HepG2 (cell line): ENCODE measurements around the gene CUL7. TPM values are rescaled to one million over a fixed set of nuclear protein-coding genes. Genes with fewer than 3 reads are reported as not detected.

Experiments
- HINFP ChIP-seq: sonication (generic); formaldehyde crosslinking; IDR thresholded peaks from 2 replicates; pipeline ENCODE4 v1.4.0; 2020; ENCODE audit warnings: low read depth, mild to moderate bottlenecking, missing genetic modification reagents
- HNRNPH1 ChIP-seq: fragments of 200-400 bp; formaldehyde crosslinking; optimal IDR thresholded peaks from 2 replicates; pipeline ENCODE3; 2017; ENCODE audit warnings: mild to moderate bottlenecking, low read depth, low read length
- ISX ChIP-seq: sonication (generic); formaldehyde crosslinking; conservative IDR thresholded peaks from 2 replicates; pipeline ENCODE4 v1.5.0; 2020; ENCODE audit warnings: missing genetic modification reagents
- JDP2 ChIP-seq: sonication (generic); formaldehyde crosslinking; IDR thresholded peaks from 2 replicates; pipeline ENCODE4 v1.8.1; 2022; ENCODE audit warnings: missing genetic modification reagents, borderline replicate concordance
- KAT8 ChIP-seq: IDR thresholded peaks from 2 replicates; pipeline ENCODE4 v1.6.1; 2016; ENCODE audit warnings: missing genetic modification reagents, missing compliant biosample characterization
- KLF15 ChIP-seq: sonication (generic); formaldehyde crosslinking; IDR thresholded peaks from 2 replicates; pipeline ENCODE4 v1.8.1; 2023; ENCODE audit warnings: borderline replicate concordance, mild to moderate bottlenecking, inconsistent platforms, missing genetic modification reagents, mixed read lengths
- MAX ChIP-seq: IDR thresholded peaks from 2 replicates; pipeline ENCODE4 v1.6.1; 2012; ENCODE audit warnings: inconsistent platforms
- MEIS2 ChIP-seq: sonication (generic); formaldehyde crosslinking; IDR thresholded peaks from 2 replicates; pipeline ENCODE4 v1.9.0; 2021; ENCODE audit warnings: mild to moderate bottlenecking, missing genetic modification reagents
- MTERF4 ChIP-seq: sonication (generic); formaldehyde crosslinking; IDR thresholded peaks from 2 replicates; pipeline ENCODE4 v1.8.0; 2023; ENCODE audit warnings: mild to moderate bottlenecking, missing genetic modification reagents
- NCOA1 ChIP-seq: sonication (generic); formaldehyde crosslinking; IDR thresholded peaks from 2 replicates; pipeline ENCODE4 v1.9.0; 2021; ENCODE audit warnings: missing genetic modification reagents
- NCOA5 ChIP-seq: sonication (generic); formaldehyde crosslinking; IDR thresholded peaks from 2 replicates; pipeline ENCODE4 v1.4.0; 2020; ENCODE audit warnings: missing genetic modification reagents
- POGK ChIP-seq: sonication (generic); formaldehyde crosslinking; conservative IDR thresholded peaks from 2 replicates; pipeline ENCODE4 v1.8.0; 2022; ENCODE audit warnings: mild to moderate bottlenecking, moderate library complexity, missing genetic modification reagents
- ZNF256 ChIP-seq: sonication (generic); formaldehyde crosslinking; conservative IDR thresholded peaks from 2 replicates; pipeline ENCODE4 v1.4.0; 2020; ENCODE audit warnings: missing genetic modification reagents
- ZNF281 ChIP-seq: sonication (generic); formaldehyde crosslinking; IDR thresholded peaks from 2 replicates; pipeline ENCODE4 v1.4.0; 2020; ENCODE audit warnings: missing genetic modification reagents, borderline replicate concordance
- ZNF343 ChIP-seq: sonication (generic); formaldehyde crosslinking; IDR thresholded peaks from 2 replicates; pipeline ENCODE4 v1.4.0; 2020; ENCODE audit warnings: mild to moderate bottlenecking, missing genetic modification reagents
- ZNF451 ChIP-seq: sonication (generic); formaldehyde crosslinking; IDR thresholded peaks from 2 replicates; pipeline ENCODE4 v1.5.0; 2020; ENCODE audit warnings: mild to moderate bottlenecking, missing genetic modification reagents
- ZNF484 ChIP-seq: sonication (generic); formaldehyde crosslinking; IDR thresholded peaks from 2 replicates; pipeline ENCODE4 v1.5.1; 2020; ENCODE audit warnings: mild to moderate bottlenecking, low read depth, missing genetic modification reagents, borderline replicate concordance
- ZNF530 ChIP-seq: sonication (generic); formaldehyde crosslinking; IDR thresholded peaks from 2 replicates; pipeline ENCODE4 v1.5.0; 2020; ENCODE audit warnings: low read depth, mild to moderate bottlenecking, missing genetic modification reagents
- ZNF7 ChIP-seq: IDR thresholded peaks from 2 replicates; pipeline ENCODE4 v1.6.1; 2016; ENCODE audit warnings: missing biosample characterization, missing genetic modification reagents
- ZNF709 ChIP-seq: sonication (generic); formaldehyde crosslinking; IDR thresholded peaks from 2 replicates; pipeline ENCODE4 v1.5.0; 2020; ENCODE audit warnings: mild to moderate bottlenecking, missing genetic modification reagents
- ZNF740 ChIP-seq: sonication (generic); formaldehyde crosslinking; IDR thresholded peaks from 2 replicates; pipeline ENCODE4 v1.4.0; 2020; ENCODE audit warnings: missing genetic modification reagents
- ZNF761 ChIP-seq: sonication (generic); formaldehyde crosslinking; conservative IDR thresholded peaks from 2 replicates; pipeline ENCODE4 v1.4.0; 2020; ENCODE audit warnings: mild to moderate bottlenecking, missing genetic modification reagents
- ZNF776 ChIP-seq: sonication (generic); formaldehyde crosslinking; IDR thresholded peaks from 2 replicates; pipeline ENCODE4 v1.4.0; 2020; ENCODE audit warnings: mild to moderate bottlenecking, missing genetic modification reagents
- ZNF792 ChIP-seq: IDR thresholded peaks from 2 replicates; pipeline ENCODE4 v1.6.1; 2016
- polyA plus RNA-seq, 8 experiments: library from polyadenylated mRNA; depleted of rRNA in 3 of 8; stranded (reverse) in 7 of 8; unstranded in 1 of 8; fragments of >200 nt; fragmentation: Illumina TruSeq in 4 of 8; extraction: Trizol in 4 of 8; gene quantifications; 2 replicates each; pipeline versions ENCODE4 v1.2.1 to v1.2.3, GENCODE V29; 2011 to 2016; ENCODE audit warnings: low read depth in 4 of 8, missing spikeins in 1 of 8, mixed read lengths in 1 of 8; ENCODE audit not compliant: insufficient read depth in 1 of 8
- total RNA-seq, 5 experiments: library from RNA; depleted of rRNA; stranded (reverse); fragments of >200 nt; fragmentation: Illumina TruSeq; extraction: Trizol; gene quantifications; 2 replicates each; pipeline ENCODE4 v1.2.3, GENCODE V29; 2016; ENCODE audit warnings: low read depth in 1 of 5

The CUL7 gene
- total and polyA plus RNA-seq, 2 of the 13 experiments (the other 11 are each of a cell fraction or from before 2014, with no cell fraction given): 32.0 to 60.7 TPM

GRCh38 chr6:43093436-43094289 is 40.0 kb upstream of the CUL7 start (continued):
- no peak for TF ChIP-seq ZNF281 (CRISPR knock-in tag)
- TF ChIP-seq ZNF484 (CRISPR knock-in tag): no peak
- no peak for TF ChIP-seq NCOA5 (CRISPR knock-in tag)
- no peak for TF ChIP-seq ZNF451 (CRISPR knock-in tag)
- TF ChIP-seq ZNF792 (CRISPR knock-in tag): no peak
- no peak for TF ChIP-seq KAT8 (CRISPR knock-in tag)
- no peak for TF ChIP-seq ZNF343
- no peak for TF ChIP-seq NCOA1 (CRISPR knock-in tag)
- no peak for TF ChIP-seq ZNF709 (CRISPR knock-in tag)
- TF ChIP-seq JDP2 (CRISPR knock-in tag): no peak
- TF ChIP-seq ZNF7 (CRISPR knock-in tag): no peak
- TF ChIP-seq HNRNPH1: no peak
- peak; percentile 18 for TF ChIP-seq POGK (CRISPR knock-in tag)
- TF ChIP-seq KLF15 (CRISPR knock-in tag): no peak
- no peak for TF ChIP-seq MEIS2 (CRISPR knock-in tag)
- TF ChIP-seq MTERF4 (CRISPR knock-in tag): no peak
- TF ChIP-seq MAX: no peak
- no peak for TF ChIP-seq ZNF740 (CRISPR knock-in tag)
- TF ChIP-seq ZNF776 (CRISPR knock-in tag): no peak
- TF ChIP-seq ZNF761: no peak
- no peak for TF ChIP-seq HINFP
- no peak for TF ChIP-seq ZNF530
- no peak for TF ChIP-seq ISX (CRISPR knock-in tag)
- no peak for TF ChIP-seq ZNF256 (CRISPR knock-in tag)
